HG03159 (cell line): Measurements from ENCODE around the gene POMGNT2.

Source experiments
- ATAC-seq: cut with Tn5 transposase; IDR thresholded peaks from one replicate; pipeline ENCODE4 v1.9.1; 2021; ENCODE audit warnings: mild to moderate bottlenecking, moderate library complexity; ENCODE audit not compliant: unreplicated experiment

The POMGNT2 gene

DNA sequence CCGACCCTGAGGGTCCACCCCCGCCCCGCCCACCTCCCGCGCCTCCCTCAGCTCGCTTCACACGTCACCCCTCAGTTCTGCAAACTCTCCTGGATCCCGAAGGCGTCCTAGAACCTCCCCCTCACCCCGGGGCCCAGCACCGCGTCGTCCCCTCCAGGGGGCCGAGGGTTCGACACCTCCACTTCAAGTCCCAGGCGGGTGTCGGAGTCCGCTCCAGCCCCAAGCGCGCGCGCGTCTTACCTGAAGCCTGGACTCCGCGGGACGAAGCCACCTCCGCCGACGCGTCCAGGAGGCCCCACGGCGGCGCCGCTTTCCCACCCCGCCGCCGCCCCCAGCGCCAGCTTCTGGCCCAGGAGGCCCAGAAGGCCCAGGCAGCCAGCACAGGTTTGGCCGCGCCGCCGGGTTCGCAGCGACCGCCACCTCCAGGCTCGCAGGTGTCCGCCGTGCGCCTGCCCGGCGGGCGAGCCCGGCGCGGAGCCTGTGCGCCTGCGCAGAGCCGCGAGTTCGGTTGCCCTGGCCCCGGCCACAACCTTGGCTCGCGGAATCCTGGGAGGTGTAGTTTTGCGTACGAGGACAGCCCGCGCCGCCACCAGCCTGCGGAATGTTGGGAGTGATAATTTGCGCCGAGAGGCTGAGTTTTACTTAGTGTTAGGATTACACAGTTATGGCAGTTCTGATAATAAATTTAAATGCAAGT is at the start of gene POMGNT2:
POMGNT2 (minus strand) TSS at position 484 of the 697 bp plus-strand sequence. CDS start 24,648 bp downstream, outside the sequence.
- ATAC-seq = peak; percentile 90

DNA sequence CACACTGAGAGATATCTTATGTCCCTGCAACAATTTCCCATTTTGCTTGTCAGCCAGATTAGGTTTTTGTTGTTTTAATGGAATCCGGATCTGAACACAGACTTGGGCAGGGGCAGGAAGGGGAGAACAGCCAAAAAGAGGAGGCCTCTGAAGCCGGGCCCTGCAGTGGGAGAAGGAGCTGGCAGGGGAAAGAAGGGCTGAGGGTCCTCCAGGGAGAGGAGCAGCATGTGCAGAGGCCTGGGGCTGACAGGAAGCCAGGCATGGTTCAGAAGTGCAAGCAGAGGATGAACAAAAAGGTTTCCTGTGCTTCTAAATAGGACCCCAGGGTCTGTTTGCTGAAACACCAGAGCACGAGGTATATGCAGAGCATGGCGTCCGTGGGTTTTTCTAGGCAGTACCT is 49.1 kb upstream of the POMGNT2 start:
- no peak for ATAC-seq

DNA sequence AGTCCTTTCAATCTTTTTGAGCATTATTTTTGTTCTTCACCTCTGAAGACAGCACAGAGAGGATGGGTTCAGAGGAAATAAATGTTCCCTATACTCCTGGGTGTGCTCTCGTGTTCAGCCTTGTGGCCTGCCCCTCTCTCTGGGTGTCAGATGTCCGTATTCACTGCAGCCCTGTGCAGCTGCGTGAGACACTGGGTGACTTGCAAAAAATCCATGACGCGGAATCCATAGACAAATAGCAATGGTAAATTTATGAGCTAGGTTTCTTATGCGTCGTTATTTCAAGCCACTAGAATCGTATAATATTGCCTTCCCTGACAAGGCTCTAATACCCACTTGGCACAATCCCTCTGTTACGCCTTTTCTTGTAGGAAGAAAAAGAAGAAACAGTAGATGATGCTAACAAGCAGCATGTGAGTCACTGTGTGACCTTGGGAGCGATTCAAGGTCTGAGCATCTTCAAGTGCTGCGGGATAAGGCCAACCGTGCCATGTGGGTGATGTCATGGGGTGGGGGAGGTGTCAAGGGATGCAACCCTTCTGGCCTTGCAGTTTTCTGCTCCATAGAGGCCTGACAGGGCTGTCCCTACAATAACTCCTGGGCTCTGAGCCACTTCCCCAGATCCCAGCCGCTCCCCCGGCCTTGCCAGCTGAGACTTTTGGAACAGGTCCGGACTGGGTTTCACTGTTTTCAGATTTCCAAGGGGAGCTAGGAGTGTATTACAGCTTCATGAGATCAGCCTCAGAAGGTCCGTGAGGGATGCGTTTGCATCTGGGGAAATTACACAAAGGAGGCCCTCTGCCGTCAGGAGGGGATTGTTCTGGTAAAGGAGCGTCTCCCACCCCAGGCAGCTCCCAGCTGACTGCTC is 47.6 kb upstream of the POMGNT2 start:
- no peak for ATAC-seq

DNA sequence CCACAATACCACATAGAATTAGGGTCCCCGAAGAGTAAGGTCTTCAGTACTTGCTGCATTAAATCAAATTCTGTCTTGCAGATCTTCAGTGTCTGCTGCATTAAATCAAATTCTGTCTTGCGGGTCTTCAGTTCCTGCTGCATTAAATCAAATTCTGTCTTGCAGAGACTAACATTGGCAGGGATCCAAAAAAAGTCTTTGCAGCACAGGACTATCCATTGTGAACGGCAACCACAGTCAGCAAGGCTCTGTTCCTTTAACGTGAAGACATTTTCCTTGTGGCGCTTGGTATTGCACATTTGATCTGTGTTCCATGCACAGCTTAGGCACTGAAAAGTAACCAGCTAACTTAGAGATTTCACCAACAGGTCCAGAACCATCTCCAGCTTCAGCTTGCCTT is 46.8 kb upstream of the POMGNT2 start:
- ATAC-seq = no peak

DNA sequence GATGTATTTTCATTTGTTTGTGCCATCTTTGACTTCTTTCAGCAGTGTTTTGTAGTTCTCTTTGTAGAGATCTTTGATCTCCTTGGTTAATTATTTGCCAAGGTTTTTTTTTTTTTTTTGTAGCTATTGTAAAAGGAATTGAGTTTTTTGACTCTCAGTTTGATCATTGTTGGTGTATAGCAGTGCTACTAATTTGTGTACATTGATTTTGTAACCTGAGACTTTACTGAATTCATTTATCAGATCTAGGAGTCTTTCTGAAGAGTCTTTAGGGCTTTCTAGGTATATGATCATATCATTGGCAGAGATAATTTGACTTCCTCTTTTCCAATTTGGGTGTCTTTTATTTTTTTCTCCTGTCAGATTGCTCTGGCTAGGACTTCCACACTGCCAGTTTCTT is 42.2 kb upstream of the POMGNT2 start:
- no peak for ATAC-seq

DNA sequence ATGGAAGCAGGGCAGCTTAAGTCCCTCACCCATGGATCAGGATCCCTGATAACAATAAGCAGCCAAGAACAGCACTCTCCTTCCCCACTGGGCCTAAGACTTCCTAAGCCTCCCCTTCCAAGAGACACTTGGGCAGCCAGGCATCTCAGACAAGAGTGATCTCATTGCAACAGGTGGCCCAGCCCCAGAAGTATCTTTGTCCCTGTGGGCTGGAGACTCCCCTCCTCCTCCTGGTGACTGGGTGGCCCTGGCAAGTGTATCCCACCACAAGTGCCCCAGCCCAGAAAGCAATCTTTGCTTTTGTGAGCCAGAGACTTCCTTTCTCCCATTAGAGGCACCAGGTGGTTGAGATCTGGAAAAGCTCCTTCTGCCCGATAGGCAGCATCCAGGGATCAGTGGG is 40.7 kb upstream of the POMGNT2 start:
- no peak for ATAC-seq

DNA sequence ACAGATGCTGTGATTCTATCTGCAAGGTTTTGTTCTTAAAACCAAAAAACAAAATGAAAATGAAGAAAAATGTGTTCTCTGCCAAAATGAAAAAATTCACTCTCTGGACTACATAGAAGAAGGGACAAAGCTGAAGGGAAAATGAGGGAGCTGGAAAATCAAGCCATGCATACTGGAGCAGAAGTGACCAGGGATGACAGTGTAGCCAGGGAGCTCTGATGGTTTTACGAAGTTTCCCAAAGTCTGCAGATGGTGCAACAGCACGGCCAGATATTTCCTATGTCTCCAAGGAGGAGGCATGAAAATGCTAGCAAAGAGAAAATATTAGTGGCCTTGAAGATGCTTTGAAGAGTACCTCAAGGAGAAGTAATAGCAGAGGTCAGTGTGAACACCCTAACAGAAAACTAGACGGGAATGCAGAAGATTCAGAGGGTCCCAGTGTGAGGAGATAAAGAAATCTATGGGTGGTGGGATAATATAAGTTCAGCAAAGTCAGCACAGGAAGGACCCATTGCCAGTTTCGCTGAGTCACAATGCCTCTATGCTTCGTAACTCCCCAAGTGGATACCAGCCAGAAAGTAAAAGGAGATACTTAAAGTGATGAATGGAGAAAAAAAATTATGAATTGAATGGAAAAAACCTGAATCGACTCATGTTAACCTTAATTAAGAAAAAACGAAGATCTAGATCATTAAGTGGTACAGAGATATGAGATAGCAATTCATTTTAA is 39.0 kb upstream of the POMGNT2 start:
- ATAC-seq = no peak

DNA sequence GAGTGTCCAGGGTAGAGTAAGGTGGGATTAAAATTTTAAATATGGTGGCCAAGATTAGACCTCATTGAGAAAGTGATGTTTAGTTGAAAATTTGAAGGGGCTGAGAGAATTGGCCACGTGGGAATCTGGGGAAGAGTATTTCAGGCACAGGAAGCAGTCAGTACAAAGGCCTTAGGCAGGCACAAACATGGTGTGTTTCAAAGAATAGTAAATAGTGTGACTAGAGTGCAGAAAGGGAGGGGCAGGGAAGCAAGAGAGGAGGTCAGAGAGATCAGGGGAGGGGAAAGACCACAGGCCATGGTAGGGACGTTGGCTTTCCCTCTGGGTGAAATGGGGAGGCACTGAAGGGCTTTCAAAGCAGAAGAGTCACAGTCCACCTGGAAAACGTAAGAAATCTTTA is 36.6 kb upstream of the POMGNT2 start:
- no peak for ATAC-seq

DNA sequence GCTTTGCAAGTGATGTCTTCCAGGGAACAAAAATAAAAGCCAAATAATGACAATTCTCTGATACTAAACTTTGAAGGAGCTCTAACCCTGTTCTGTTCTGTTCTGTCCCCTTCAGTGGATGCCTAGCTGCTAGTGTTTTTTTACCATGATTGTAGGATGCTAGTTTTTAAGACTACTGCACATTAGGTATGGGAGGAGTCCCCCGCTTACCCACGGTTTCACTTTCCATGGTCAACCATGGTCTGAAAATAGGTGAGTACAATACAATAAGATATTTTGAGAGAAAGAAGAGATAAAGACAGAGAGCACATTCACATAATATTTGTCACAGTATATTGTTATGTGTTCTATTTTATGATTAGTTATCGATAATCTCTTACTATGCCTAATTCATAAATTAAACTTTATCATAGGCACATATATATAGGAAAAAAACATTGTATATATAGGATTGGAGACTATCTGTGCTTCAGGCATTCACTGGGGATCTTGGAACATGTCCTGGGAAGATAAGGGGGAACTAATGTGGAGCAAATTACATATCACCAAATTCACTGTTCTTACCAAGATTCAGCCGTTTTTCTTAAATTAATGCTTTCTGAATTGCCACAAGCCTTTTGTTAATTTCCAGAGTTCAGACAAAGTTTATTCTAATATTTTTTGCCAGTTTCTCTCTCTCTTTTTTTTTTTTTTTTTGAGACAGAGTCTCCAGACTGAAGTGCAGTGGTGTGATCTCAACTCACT is 32.8 kb upstream of the POMGNT2 start:
- no peak for ATAC-seq

DNA sequence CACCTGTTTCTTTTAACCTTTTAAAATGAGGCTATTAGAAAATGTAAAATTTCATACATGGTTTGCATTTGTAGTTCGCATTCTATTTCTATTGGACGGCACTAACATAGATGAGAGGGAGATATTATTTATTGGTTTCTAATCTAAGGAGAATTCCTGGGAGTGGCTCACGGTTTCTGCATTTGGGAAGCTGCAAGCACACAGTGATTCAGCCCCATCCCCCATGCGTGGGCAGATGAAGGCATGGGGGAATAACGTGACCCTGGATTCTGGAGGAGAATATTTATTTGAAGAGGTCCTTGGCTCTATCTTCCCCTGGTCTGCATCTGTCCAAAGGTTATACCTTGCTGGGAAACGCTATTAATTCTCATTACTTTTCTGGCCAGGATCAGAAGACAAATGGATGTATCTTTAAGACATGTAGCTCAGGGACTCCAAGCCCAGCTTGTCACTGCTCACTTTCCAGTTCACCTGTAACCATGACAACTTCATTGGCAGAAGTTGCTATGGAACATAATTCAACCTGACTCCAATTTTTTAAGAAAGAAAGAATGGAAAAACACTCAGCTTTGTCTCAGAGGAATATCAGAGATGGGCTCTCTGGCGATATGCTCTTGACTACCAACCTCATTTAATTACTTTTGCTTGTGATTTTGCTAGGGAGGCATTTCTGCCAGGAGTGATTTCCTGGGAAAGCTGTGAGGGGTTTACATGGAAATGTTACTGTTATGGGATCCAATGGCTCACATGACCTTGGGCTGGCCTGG is 27.2 kb upstream of the POMGNT2 start:
- ATAC-seq = no peak

DNA sequence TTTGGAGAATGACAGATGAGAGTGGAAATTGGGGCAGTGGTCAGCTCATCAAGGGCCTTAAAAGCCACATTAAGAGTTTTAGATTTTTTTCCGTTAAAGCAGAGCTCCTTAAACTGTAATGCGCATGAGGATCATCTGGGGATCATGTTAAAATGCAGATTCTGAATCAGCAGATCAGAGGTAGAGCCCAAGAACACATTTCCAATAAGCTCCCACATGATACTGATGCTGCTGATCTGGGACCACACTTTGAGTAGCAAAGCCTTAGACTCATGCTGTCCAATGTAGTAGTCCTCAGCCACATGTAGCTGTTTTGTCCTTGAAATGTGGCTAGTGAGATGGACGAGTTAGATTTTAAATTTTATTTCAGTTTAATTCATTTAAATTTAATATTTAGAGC is 26.3 kb upstream of the POMGNT2 start:
- no peak for ATAC-seq

DNA sequence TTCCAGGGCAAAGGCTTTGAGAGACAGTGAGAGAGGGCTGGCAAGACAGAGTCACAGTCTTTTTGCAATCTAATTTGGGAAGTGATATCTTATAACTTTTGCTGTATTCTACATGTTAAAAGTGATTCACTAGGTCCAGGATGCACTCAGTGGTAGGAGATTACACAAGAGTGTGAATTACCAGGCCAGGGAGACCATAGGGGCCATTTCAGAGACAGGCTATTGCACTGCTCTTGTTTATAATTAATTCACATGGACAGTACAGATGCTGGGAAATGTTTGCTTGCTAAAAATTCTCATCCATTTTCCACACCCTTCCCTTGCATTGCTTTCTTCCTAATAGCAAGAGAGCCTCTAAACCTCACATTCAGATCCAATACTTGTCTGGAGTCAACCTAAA is 22.6 kb upstream of the POMGNT2 start:
- ATAC-seq = no peak

DNA sequence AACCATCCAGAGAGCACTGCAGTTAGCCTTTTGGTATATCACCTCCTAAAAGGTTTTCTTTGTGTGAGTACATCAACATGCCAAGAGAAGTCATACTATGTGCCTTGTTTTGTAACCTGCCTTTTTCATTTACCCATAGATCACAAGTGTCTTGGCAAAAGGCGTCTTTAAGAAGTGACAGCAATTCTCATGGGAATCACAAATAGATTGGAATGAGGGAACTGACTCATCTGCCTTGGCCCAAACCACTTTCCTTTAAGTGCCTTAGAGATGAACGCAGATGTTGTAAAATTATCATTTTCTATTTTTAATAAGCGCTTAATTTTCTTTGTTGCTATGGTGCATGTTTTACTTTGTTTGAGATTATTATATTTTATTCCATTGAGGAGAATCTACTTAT is 20.7 kb upstream of the POMGNT2 start:
- ATAC-seq = no peak

DNA sequence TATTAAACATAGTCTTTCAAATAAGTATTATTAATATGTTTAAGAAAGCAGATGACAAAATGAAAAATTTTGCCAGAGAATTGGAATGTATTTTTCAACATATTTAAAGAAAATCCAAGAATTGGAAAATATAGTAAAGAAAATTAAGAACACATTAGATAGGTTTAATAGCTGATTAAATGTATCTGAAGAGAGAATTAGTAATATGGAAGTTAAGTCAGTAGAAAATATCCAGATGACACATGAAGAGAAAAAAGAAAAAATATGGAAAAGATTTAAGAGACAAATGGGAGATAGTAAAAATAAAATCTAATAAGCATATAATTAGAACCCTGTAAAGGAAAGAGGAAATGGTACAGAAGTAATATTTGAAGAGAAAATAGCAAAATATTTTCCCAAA is 18.0 kb upstream of the POMGNT2 start:
- no peak for ATAC-seq

DNA sequence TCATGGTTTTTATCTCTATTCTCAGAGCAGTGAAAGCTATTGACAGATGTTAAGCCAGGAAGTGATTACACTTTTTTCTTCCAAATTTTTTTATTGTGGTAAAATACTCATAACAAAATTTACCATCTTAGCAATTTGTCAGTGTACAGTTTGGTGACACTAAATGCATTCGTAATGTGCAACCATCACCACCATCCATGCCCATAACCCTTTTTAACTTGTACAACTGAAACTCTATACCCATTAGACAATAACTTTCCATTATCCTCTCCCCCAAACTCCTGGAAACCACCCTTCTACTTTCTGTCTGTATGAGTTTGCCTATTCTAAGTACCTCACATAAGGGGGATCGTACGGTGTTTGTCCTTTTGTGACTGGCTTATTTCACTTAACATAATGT is 15.1 kb upstream of the POMGNT2 start:
- no peak for ATAC-seq

DNA sequence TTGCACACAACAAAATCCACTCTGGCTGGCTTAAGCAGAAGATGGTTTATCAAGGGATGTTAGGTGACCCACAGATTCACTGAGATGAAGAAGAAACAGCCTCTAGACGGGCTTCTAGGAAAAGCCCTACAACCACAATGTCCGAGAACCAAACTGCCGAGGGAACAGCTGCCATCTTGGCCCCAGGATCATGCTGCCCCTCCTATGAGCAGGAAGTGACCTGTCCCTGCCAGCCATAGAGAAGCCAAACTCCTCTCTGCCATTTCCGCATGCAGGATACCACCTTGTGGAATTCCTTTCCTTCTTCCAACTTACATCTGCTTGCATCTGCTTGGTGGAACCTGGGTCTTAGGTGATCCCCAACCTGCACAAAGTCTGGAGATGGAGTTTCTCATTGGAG is 11.4 kb upstream of the POMGNT2 start:
- ATAC-seq = no peak

DNA sequence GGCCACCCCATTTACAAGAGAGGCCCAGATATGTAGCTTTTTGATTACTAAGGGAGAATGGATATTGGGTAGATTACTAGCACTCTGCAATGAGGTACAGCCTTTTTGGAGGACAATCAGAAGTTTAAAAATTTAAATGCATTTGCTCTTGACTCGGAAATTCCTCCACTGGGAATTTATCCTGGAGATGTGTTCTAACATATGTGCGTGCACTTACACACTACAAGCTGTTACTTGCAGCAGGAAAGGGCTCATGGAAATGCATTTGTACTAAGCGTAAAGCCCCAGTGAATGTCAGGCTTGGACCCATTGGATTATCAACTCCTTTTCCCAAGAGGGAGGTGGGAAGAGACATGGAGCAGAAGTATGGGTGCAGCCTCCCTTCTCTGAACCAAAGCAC is 7.8 kb upstream of the POMGNT2 start:
- ATAC-seq = no peak

DNA sequence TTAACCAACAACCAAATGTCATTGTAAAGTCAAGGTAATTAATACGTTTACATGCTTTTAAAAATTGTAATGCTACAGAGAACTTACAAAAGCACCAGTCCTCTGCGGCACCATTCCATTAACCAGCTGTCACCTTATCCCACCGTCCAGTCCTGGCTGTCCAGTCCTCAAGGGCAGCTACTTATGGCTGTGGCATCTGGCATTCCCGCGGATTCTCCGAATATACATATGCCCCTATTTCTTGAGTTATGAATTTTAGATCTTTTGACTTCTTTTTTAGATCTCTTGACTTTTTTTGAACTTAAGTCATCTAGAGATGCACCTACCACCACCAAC is 382 bp upstream of the POMGNT2 start:
- ATAC-seq = no peak

DNA sequence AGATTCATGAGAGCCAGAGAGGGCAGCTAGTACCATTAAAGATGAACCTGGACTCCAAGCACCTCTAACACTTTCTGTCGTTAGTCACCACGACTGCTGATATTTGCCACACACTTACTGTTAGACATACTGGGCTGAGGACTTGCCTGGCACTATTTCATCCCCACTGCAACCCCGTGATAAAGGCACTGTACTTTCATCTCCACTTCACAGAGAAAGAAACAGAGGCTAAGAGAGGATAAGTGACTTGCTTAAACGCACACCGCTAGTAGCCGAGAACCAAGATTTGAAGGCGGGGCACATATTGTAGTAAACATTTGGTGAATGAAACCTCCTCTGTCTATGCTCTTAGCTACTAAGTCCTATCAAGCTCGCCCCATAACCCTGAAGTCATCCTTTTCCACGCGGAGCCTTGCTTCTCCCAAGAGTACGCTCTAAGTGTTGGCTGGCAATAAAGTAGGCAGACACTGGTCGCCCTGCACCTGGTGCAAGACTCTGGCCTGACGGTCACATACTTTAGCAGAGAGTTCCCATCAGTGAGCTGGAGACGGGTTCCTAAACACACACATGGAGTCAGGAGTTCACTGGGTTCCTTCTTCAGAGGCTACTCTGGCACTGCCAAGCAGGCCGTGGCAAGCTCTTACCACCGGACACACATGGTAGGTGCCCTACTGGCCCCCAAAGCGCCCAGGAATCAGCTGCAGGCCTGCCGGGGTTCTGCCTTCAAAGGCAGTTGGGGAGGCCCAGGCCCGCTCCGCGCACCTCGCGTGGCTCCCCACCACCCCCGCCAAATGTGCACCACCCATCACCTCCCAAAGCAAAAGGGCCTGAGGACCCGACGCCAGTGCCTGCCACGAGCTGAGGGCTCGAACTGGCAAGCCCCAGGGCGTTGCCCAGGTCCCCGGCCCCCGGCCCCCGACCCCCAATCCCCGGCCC is 951 bp downstream of the POMGNT2 start:
- no peak for ATAC-seq
